ENCODE data around the gene LPP.

GRCh38 chr3:188358787-188359493, 205.0 kb downstream of the LPP start:
- no peak for TF ChIP-seq POLR2A (IDR thresholded peaks at IDR 0.05; ENCODE audit: low read length)
- no peak for TF ChIP-seq GATA1 (IDR thresholded peaks at IDR 0.05; ENCODE audit: low read depth, low read length)
